Measurements from ENCODE around the gene CHD3.
A peak's percentile ranks its signal among the peaks of the same experiment; 100 is the strongest.
"Not testable (repeated sequence)": the region's sequence is repeated elsewhere in the genome, so short reads cannot be mapped to it uniquely, and the experiment has no call there.

The CHD3 gene

DNA sequence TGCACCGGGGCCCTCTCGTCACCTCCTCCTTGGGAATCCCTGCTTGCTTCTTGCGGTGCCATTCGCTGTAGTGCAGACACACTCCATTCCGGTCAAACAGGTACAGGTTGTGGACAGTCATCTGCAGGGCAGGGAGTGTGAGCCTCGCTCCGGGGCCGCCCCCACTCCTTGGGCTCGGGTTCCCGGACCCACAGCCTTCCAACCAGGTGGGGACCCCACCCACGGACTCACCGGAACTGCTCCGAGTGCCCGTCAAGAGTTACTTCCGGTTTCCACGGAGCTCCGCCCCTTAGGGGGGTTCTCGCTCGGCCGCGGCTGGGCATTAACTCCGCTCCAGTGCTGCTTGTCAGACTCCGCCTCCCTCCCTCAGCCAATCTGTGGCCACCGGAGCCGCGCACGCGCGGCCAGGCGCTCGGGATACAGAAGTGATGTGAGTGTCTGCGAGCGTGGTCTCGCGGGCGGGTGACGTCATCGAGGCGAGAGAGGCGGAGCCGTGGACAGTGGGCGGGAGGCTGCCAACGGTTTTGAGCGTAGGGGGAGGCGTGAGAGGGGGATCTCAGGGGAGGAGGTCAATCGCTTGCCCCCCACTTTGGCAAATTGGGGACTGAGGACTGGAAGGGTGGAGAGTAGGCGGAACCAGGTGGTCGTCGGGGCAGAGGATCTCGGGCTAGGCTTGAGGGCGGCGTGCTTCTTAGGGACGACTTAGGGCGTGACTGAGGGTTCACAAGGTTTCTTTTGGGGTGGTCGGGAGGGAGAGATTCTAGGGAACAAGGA is 43.3 kb downstream of the CHD3 start, which contains the start of the genes CNTROB and TRAPPC1:
Gene CNTROB, plus strand, starts transcription at position 498 of the 774 bp plus-strand sequence. CDS start 874 bp downstream, outside the sequence.
Gene TRAPPC1, minus strand, starts transcription at position 238 of the 774 bp plus-strand sequence. Its CDS starts 117 bp downstream, at position 121.
- peak; percentile 90 for DNase-seq (ENCODE audit: low read depth)

- no peak for DNase-seq (ENCODE audit: low read depth)
These were observed 43.9 kb downstream of the CHD3 start for GRCh38 chr17:7932483-7932891.

DNA sequence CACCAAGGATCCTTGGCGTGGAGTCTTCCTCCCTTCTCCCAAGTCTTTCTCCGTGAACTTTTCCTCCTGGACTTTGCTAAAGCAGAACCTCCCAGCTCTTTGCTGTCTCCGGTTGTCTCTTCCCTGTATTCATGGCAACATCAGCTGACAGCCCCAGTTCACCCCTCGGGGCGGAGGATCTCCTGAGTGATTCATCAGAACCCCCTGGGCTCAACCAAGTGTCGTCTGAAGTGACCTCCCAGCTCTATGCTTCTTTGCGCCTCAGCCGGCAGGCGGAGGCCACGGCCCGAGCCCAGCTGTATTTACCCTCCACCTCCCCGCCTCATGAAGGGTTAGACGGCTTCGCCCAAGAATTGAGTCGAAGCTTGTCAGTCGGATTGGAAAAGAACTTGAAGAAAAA is 44.4 kb downstream of the CHD3 start:
- no peak for DNase-seq (ENCODE audit: low read depth)

GRCh38 chr17:7935859-7936258 is 47.3 kb downstream of the CHD3 start:
- DNase-seq (ENCODE audit: low read depth) = no peak

GRCh38 chr17:7940034-7940433 is 51.4 kb downstream of the CHD3 start:
- no peak for DNase-seq (ENCODE audit: low read depth)

DNA sequence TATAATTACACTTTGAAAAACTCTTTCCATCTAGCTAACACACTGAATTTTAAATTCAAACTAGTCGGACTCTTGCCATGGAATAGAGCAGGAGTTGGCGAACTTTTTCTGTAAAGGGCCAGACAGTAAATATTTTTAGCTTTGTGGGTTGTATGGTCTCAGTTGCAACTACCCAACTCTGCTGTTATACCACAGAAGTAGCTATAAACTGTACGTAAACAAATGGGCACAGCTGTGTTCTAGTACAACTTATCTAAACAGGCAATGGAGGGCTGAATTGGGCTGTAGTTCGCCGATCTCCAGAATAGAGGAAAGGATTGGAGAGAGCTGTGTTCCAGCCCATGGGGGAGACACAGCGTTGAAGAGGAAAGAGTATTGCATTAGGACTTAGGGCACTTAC is 52.2 kb downstream of the CHD3 start:
- DNase-seq (ENCODE audit: low read depth) = no peak

GRCh38 chr17:7943291-7943690 is 54.7 kb downstream of the CHD3 start:
- no peak for DNase-seq (ENCODE audit: low read depth)

DNA sequence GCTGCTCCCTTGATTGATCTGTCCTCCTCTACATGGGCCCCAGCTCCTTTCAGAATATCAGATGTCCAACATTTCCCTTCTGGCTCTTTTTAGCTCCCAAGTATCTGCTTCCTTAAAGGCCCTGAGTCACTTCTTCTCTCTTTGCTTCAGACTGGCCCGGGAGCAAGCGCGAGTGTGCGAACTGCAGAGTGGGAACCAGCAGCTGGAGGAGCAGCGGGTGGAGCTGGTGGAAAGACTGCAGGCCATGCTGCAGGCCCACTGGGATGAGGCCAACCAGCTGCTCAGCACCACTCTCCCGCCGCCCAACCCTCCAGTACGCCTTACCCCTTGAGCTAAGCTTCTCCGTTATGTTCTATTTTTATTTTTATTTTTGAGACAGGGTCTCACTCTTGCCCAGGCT is 55.7 kb downstream of the CHD3 start:
- no peak for DNase-seq (ENCODE audit: low read depth)

DNA sequence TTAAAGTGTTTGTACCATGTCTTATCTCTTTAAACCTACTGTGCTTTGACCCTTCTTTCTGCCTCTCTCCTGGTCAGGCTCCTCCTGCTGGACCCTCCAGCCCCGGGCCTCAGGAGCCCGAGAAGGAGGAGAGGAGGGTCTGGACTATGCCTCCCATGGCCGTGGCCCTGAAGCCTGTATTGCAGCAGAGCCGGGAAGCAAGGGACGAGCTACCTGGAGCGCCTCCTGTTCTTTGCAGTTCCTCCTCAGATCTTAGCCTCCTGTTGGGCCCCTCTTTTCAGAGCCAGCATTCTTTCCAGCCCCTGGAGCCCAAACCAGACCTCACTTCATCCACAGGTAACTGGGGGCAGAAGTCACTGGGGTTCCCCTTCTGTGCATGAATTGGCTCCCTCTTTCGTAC is 57.1 kb downstream of the CHD3 start:
- no peak for DNase-seq (ENCODE audit: low read depth)

GRCh38 chr17:7946441-7946840 is 57.9 kb downstream of the CHD3 start:
- DNase-seq (ENCODE audit: low read depth) = no peak

GRCh38 chr17:7947651-7948050 is 59.1 kb downstream of the CHD3 start:
- no peak for DNase-seq (ENCODE audit: low read depth)

DNA sequence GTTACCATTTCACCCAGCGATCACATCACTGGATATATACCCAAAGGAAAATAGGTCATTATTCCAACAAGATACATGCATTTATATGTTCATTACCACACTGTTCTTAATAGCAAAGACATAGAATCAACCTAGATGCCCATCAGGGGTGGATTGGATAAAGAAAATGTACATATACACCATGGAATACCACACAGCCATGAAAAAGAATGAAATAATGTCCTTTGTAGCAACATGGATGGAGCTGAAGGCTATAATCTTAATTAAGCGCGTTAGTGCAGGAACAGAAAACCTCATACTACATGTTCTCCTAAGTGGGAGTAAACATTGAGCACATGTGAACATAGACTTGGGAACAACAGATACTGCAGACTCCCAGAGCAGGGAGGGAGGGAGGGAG is 62.0 kb downstream of the CHD3 start:
- DNase-seq (ENCODE audit: low read depth) = no peak

GRCh38 chr17:7951143-7951792 is 62.7 kb downstream of the CHD3 start:
- no peak for DNase-seq (ENCODE audit: low read depth)

- DNase-seq (ENCODE audit: low read depth) = not testable (repeated sequence)
These were observed 64.7 kb downstream of the CHD3 start for GRCh38 chr17:7953266-7953665.

DNA sequence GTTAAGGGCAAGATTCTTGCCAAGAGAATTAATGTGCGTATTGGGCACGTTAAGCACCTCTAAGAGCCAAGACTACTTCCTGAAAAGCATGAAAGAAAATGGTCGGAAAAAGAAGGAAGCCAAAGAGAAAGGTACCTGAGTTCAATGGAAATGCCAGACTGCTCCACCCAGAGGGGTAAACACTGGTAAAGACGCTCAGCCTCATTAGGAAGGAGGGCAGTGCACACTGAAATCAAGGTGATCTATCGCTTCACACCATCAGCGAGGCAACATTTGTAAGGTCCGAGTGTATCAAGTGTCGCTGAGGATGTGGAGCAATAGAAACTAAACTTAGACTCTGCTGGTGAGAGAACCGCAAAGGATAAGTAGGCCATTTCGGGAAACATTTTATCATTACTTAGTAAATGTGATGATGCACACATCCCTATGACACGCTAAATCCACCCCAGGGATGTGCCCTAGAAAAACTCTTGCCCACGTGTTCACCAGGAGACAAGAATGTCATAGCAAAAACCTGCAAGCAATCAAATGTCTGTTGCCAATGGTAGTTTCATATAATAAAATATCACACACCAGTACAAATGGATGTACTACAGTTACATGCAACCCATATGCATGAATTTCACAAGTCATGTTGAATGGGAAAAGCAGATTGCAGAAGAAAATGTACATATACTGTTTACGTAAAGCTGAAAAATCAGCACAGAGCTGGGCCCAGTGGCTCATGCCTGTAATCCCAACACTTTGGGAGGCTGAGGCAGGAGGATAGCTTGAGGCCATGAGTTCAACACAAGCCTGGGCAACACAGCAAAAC is 67.0 kb downstream of the CHD3 start:
- DNase-seq (ENCODE audit: low read depth) = no peak

DNA sequence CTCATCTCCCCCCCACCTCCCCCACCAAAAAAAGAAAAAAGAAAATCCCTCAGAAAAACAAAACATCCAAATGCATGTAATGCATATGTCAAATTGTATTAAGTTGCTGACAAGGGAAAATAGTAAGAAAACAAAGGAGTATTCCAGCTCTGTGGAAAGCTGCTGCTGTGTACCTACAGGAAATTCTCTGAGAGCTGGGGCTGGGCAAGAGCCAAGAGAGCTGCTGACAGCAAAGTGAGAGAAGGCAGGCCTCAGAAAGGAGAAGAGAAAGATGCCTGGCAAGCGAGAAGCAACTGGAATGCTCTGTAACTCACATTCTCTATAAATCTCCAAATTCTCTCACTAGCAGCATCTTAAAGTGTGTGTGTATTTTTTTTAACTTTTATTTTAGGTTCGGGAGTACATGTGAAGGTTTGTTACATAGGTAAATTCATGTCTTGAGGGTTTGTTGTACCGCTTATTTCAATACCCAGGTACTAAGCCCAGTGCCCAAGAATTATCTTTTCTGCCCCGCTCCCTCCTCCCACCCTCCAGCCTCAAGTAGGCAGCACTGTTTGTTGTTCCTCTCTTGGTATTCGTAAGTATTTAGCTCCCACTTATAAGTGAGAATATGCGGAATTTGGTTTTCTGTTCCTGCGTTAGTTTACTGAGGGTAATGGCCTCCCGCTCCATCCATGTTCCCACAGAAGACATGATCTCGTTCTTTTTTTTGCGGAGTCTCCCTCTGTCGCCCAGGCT is 67.8 kb downstream of the CHD3 start:
- no peak for DNase-seq (ENCODE audit: low read depth)

DNA sequence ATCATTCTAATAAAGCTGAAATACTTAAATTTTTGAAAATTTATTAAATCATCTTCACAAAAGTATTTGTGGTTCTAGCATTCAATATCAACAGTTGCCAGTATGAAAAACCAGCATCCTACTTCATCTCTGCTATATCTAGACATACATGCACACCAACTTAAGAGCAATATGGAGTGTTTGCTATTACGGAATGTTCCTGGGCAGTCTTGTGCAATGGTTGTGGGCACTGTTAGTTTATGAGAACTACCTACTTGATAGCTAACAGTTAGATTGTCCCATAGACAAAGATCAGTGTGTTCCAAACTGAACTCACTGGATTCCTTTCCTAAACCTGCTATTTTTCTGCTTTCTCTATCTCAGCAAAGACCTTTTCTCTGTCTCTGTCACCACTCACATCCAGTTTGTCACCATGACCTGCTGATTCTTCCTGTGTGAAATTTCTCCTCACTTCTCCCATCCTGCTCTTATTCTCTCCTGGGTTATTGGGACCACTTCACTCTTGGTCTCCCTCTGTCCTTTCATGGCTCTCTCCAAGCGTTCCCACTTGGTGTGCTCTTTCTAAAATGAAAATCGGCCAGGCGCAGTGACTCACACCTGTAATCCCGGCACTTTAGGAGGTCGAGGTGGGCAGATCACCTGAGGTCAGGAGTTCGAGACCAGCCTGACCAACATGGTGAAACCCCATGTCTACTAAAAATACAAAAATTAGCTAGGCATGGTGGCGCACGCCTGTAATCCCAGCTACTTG is 71.1 kb downstream of the CHD3 start:
- no peak for DNase-seq (ENCODE audit: low read depth)

GRCh38 chr17:7961421-7961820 is 72.8 kb downstream of the CHD3 start:
- DNase-seq (ENCODE audit: low read depth) = no peak
